Activated T-cell treated with anti-CD3 and anti-CD28 coated beads, Interleukin-2, amount 50 U/mL, for 24 hours (primary cell): ENCODE data around the gene KRTAP10-2.
"Not testable (repeated sequence)": the region's sequence is repeated elsewhere in the genome, so short reads cannot be mapped to it uniquely, and the experiment has no call there.

ENCODE experiments used
- DNase-seq: peaks from one replicate; pipeline ENCODE4 v3.0.0-alpha.2; 2020
- H3K27ac Mint-ChIP-seq: 2 replicates; pipeline ENCODE4 v1.8.0; 2020; ENCODE audit warnings: mild to moderate bottlenecking, mixed read lengths
- H3K27me3 Mint-ChIP-seq: 2 replicates; pipeline ENCODE4 v1.8.0; 2020; ENCODE audit warnings: mixed read lengths
- H3K36me3 Mint-ChIP-seq: 2 replicates; pipeline ENCODE4 v1.8.0; 2020; ENCODE audit warnings: low read depth, mixed read lengths
- H3K4me1 Mint-ChIP-seq: 2 replicates; pipeline ENCODE4 v1.8.0; 2020; ENCODE audit warnings: low read depth, mixed read lengths
- H3K4me3 Mint-ChIP-seq: 2 replicates; pipeline ENCODE4 v1.8.0; 2020; ENCODE audit warnings: mild to moderate bottlenecking, moderate library complexity, mixed read lengths
- H3K9me3 Mint-ChIP-seq: 2 replicates; pipeline ENCODE4 v1.8.0; 2020; ENCODE audit warnings: mixed read lengths

KRTAP10-2 gene

GRCh38 chr21:44564886-44565598, 13.7 kb upstream of the KRTAP10-2 start:
- Mint-ChIP-seq H3K4me1 (peaks cover 12% of the 10 kb centered on the region), H3K27ac (no peak overlapping the region), H3K4me3 (no peak overlapping the region), H3K27me3 (no peaks in the 10 kb centered on the region), H3K9me3 (peaks cover 17% of the 10 kb centered on the region), H3K36me3 (no peaks in the 10 kb centered on the region)
- DNase-seq: no peak

- Mint-ChIP-seq H3K36me3 (no peaks in the 10 kb centered on the region), H3K4me3 (no peak overlapping the region), H3K4me1 (peaks cover 12% of the 10 kb centered on the region), H3K27me3 (no peaks in the 10 kb centered on the region), H3K9me3 (peaks cover 19% of the 10 kb centered on the region), H3K27ac (no peak overlapping the region)
- DNase-seq: no peak
Measured at GRCh38 chr21:44564099-44564498, 12.8 kb upstream of the KRTAP10-2 start.

GRCh38 chr21:44558695-44559094, 7.4 kb upstream of the KRTAP10-2 start, which contains the start of gene KRTAP10-3:
KRTAP10-3 (minus strand) TSS chr21:44558795; CDS start chr21:44558715, 80 bp downstream.
- Mint-ChIP-seq H3K9me3 (peaks cover 19% of the 10 kb centered on the region), H3K27ac (no peak within 1 kb of the TSS), H3K36me3 (no peaks in the 10 kb centered on the region), H3K4me3 (no peak within 1 kb of the TSS), H3K27me3 (no peaks in the 10 kb centered on the region), H3K4me1 (no peaks in the 10 kb centered on the region)
- DNase-seq: no peak

GRCh38 chr21:44558329-44558675, 7.0 kb upstream of the KRTAP10-2 start:
- not testable (repeated sequence) for DNase-seq, H3K4me1 Mint-ChIP-seq, H3K4me3 Mint-ChIP-seq, H3K36me3 Mint-ChIP-seq, H3K27ac Mint-ChIP-seq, H3K27me3 Mint-ChIP-seq
- H3K9me3 Mint-ChIP-seq: peaks cover 22% of the 10 kb centered on the region

GRCh38 chr21:44557491-44558328, 6.4 kb upstream of the KRTAP10-2 start:
- Mint-ChIP-seq H3K9me3 (peaks cover 24% of the 10 kb centered on the region), H3K27me3 (no peaks in the 10 kb centered on the region), H3K4me3 (no peak overlapping the region), H3K36me3 (no peaks in the 10 kb centered on the region), H3K27ac (no peak overlapping the region), H3K4me1 (no peaks in the 10 kb centered on the region)
- no peak for DNase-seq

GRCh38 chr21:44556879-44557278, 5.6 kb upstream of the KRTAP10-2 start:
- Mint-ChIP-seq H3K4me1 (no peaks in the 10 kb centered on the region), H3K27ac (no peak overlapping the region), H3K9me3 (peaks cover 16% of the 10 kb centered on the region), H3K27me3 (no peaks in the 10 kb centered on the region), H3K4me3 (no peak overlapping the region), H3K36me3 (no peaks in the 10 kb centered on the region)
- DNase-seq: no peak

GRCh38 chr21:44555200-44555875, 4.0 kb upstream of the KRTAP10-2 start:
- Mint-ChIP-seq H3K4me3 (no peak overlapping the region), H3K27me3 (no peaks in the 10 kb centered on the region), H3K4me1 (no peaks in the 10 kb centered on the region), H3K9me3 (peaks cover 11% of the 10 kb centered on the region), H3K36me3 (no peaks in the 10 kb centered on the region), H3K27ac (no peak overlapping the region)
- DNase-seq: no peak

GRCh38 chr21:44552681-44553080, 1.4 kb upstream of the KRTAP10-2 start:
- peaks cover 8% of the 10 kb centered on the region for H3K9me3 Mint-ChIP-seq
- no peak overlapping the region for H3K4me3 Mint-ChIP-seq
- DNase-seq: no peak
- no peak overlapping the region for H3K27ac Mint-ChIP-seq
- H3K27me3 Mint-ChIP-seq: no peaks in the 10 kb centered on the region
- peaks cover 2% of the 10 kb centered on the region for H3K36me3 Mint-ChIP-seq
- H3K4me1 Mint-ChIP-seq: peaks cover 15% of the 10 kb centered on the region

- Mint-ChIP-seq H3K9me3 (peaks cover 10% of the 10 kb centered on the region), H3K36me3 (peaks cover 7% of the 10 kb centered on the region), H3K27me3 (no peaks in the 10 kb centered on the region), H3K4me3 (no peak overlapping the region), H3K27ac (no peak overlapping the region), H3K4me1 (peaks cover 20% of the 10 kb centered on the region)
- DNase-seq: no peak
Measured at GRCh38 chr21:44552136-44552535, 831 bp upstream of the KRTAP10-2 start.

- H3K9me3 Mint-ChIP-seq: peaks cover 17% of the 10 kb centered on the region
- peaks cover 14% of the 10 kb centered on the region for H3K36me3 Mint-ChIP-seq
- peak overlapping the region; percentile 8 for H3K27ac Mint-ChIP-seq
- no peak overlapping the region for H3K4me3 Mint-ChIP-seq
- peak; percentile 13 for DNase-seq
- peaks cover 24% of the 10 kb centered on the region for H3K4me1 Mint-ChIP-seq
- H3K27me3 Mint-ChIP-seq: no peaks in the 10 kb centered on the region
Measured at GRCh38 chr21:44550807-44551206, 498 bp downstream of the KRTAP10-2 start.

- Mint-ChIP-seq H3K4me1 (peaks cover 24% of the 10 kb centered on the region), H3K9me3 (peaks cover 22% of the 10 kb centered on the region), H3K36me3 (peaks cover 18% of the 10 kb centered on the region)
- DNase-seq: peak; percentile 7
- H3K27me3 Mint-ChIP-seq, H3K4me3 Mint-ChIP-seq, H3K27ac Mint-ChIP-seq: not testable (repeated sequence)
Measured at GRCh38 chr21:44550285-44550684, 1.0 kb downstream of the KRTAP10-2 start.

- Mint-ChIP-seq H3K36me3 (peaks cover 18% of the 10 kb centered on the region), H3K9me3 (peaks cover 22% of the 10 kb centered on the region), H3K27me3 (no peaks in the 10 kb centered on the region), H3K27ac (no peak overlapping the region), H3K4me1 (peaks cover 24% of the 10 kb centered on the region), H3K4me3 (no peak overlapping the region)
- peak; percentile 22 for DNase-seq
Measured at GRCh38 chr21:44549525-44550211, 1.6 kb downstream of the KRTAP10-2 start.

- H3K4me1 Mint-ChIP-seq: peaks cover 24% of the 10 kb centered on the region
- peaks cover 22% of the 10 kb centered on the region for H3K9me3 Mint-ChIP-seq
- H3K4me3 Mint-ChIP-seq: no peak overlapping the region
- no peak overlapping the region for H3K27ac Mint-ChIP-seq
- DNase-seq: peak; percentile 18
- H3K36me3 Mint-ChIP-seq: peaks cover 18% of the 10 kb centered on the region
- H3K27me3 Mint-ChIP-seq: no peaks in the 10 kb centered on the region
Measured at GRCh38 chr21:44548922-44549321, 2.4 kb downstream of the KRTAP10-2 start.

GRCh38 chr21:44548381-44548780, 2.9 kb downstream of the KRTAP10-2 start:
- Mint-ChIP-seq H3K4me3 (no peak overlapping the region), H3K27ac (no peak overlapping the region), H3K27me3 (no peaks in the 10 kb centered on the region), H3K4me1 (peaks cover 24% of the 10 kb centered on the region), H3K9me3 (peaks cover 20% of the 10 kb centered on the region), H3K36me3 (peaks cover 18% of the 10 kb centered on the region)
- DNase-seq: peak; percentile 26
